A673 (cell line): ENCODE data around the gene CFAP298. TPM values are rescaled to one million over a fixed set of nuclear protein-coding genes. Genes with fewer than 3 reads are reported as not detected.
"Not testable (repeated sequence)": the region's sequence is repeated elsewhere in the genome, so short reads cannot be mapped to it uniquely, and the experiment has no call there.

ENCODE experiments used
- BruUV-seq: library from RNA; stranded (reverse); fragments of 400-500 nt; replicated peaks from 2 replicates; lab custom pipeline; 2021; lab: Mats Ljungman, UMichigan
- CTCF ChIA-PET: fragments of 300-600 bp; sonication (Branson Sonifier 250); formaldehyde crosslinking; loops from one replicate; lab custom pipeline; 2022; ENCODE audit warnings: antibody characterized with exemption; lab: Charles Lee
- POLR2A ChIA-PET: fragments of 300-600 bp; sonication (Branson Sonifier 250); formaldehyde crosslinking; loops from one replicate; lab custom pipeline; 2022; ENCODE audit warnings: antibody characterized with exemption; ENCODE audit not compliant: low non-redundant PET; lab: Charles Lee
- DNase-seq: peaks from one replicate; pipeline ENCODE4 v3.0.0-alpha.2; 2015; ENCODE audit warnings: low spot score
- H3K27ac ChIP-seq: fragments of 200-600 bp; sonication (generic); 2 replicates; pipeline ENCODE4 v1.5.1; 2016; ENCODE audit warnings: mixed run types, low read depth, mild to moderate bottlenecking, mixed read lengths, antibody characterized with exemption, low read length; ENCODE audit not compliant: poor library complexity, severe bottlenecking
- H3K27me3 ChIP-seq: fragments of 200-600 bp; sonication (generic); replicated peaks from 2 replicates; pipeline ENCODE4 v1.6.1; 2017; ENCODE audit warnings: mixed run types, low read depth, mild to moderate bottlenecking, mixed read lengths, antibody characterized with exemption, low read length; ENCODE audit not compliant: insufficient read depth, poor library complexity
- H3K36me3 ChIP-seq: fragments of 200-600 bp; sonication (generic); 2 replicates; pipeline ENCODE4 v1.6.1; 2016; ENCODE audit warnings: mixed run types, mild to moderate bottlenecking, mixed read lengths, antibody characterized with exemption, low read length; ENCODE audit not compliant: insufficient read depth, poor library complexity, severe bottlenecking
- H3K4me1 ChIP-seq: fragments of 200-600 bp; sonication (generic); 2 replicates; pipeline ENCODE4 v1.6.1; 2017; ENCODE audit warnings: mixed run types, mild to moderate bottlenecking, mixed read lengths, antibody characterized with exemption, low read length; ENCODE audit not compliant: insufficient read depth, poor library complexity, severe bottlenecking
- H3K4me3 ChIP-seq: fragments of 200-600 bp; sonication (generic); 2 replicates; pipeline ENCODE4 v1.5.1; 2016; ENCODE audit warnings: low read depth, mixed run types, mild to moderate bottlenecking, mixed read lengths, low read length; ENCODE audit not compliant: poor library complexity, severe bottlenecking
- H3K9me3 ChIP-seq: fragments of 200-600 bp; sonication (generic); 2 replicates; pipeline ENCODE4 v1.6.1; 2016; ENCODE audit warnings: mixed run types, low read depth, mild to moderate bottlenecking, mixed read lengths, antibody characterized with exemption, low read length; ENCODE audit not compliant: poor library complexity, severe bottlenecking
- CTCF ChIP-seq: fragments of 300-800, 200-600 bp; sonication (generic); conservative IDR thresholded peaks from 2 replicates; pipeline ENCODE4 v1.5.1; 2017; ENCODE audit warnings: low read depth, mild to moderate bottlenecking, antibody characterized with exemption, low read length, moderate library complexity, mixed read lengths
- EZH2 ChIP-seq: fragments of 200-600 bp; sonication (generic); IDR thresholded peaks from 2 replicates; pipeline ENCODE4 v1.6.1; 2017; ENCODE audit warnings: borderline replicate concordance, low read depth, mild to moderate bottlenecking, mixed read lengths, antibody characterized with exemption, low read length; ENCODE audit not compliant: poor library complexity, severe bottlenecking
- intact Hi-C: fragments of 100-400 bp; cut with micrococcal nuclease; formaldehyde crosslinking; loops from one replicate; pipeline ENCODE4 v1.10.0; 2022; ENCODE audit not compliant: unreplicated experiment
- total RNA-seq: library from RNA; stranded (reverse); gene quantifications from 2 replicates; pipeline ENCODE4 v1.2.3, GENCODE V29; 2021

CFAP298 gene
- total RNA-seq, 1 experiment from 2014 or later, result 55.2 TPM

- H3K4me3 ChIP-seq, result no peak overlapping the region
- no peaks in the 10 kb centered on the region for H3K4me1 ChIP-seq
- H3K36me3 ChIP-seq, result peaks cover 12% of the 10 kb centered on the region
- H3K27ac ChIP-seq, result no peak overlapping the region
- intact Hi-C loops, result no loop called here
- ChIA-PET POLR2A (no interaction called here), CTCF (no interaction called here)
- no TSS peak for BruUV-seq
- no peak for TF ChIP-seq CTCF
- TF ChIP-seq EZH2, result no peak
- DNase-seq, result no peak
- H3K27me3 ChIP-seq, result no peaks in the 10 kb centered on the region
- H3K9me3 ChIP-seq, result no peaks in the 10 kb centered on the region
Observed at GRCh38 chr21:32641710-32642698, 29.8 kb upstream of the CFAP298 start.

- peaks cover 7% of the 10 kb centered on the region for H3K36me3 ChIP-seq
- DNase-seq, result no peak
- intact Hi-C loops, result no loop called here
- no peaks in the 10 kb centered on the region for H3K4me1 ChIP-seq
- no peaks in the 10 kb centered on the region for H3K27me3 ChIP-seq
- TF ChIP-seq CTCF (no peak), EZH2 (no peak)
- BruUV-seq, result no TSS peak
- no peak overlapping the region for H3K27ac ChIP-seq
- no peak overlapping the region for H3K4me3 ChIP-seq
- POLR2A ChIA-PET, result no interaction called here
- CTCF ChIA-PET, result no interaction called here
- no peaks in the 10 kb centered on the region for H3K9me3 ChIP-seq
Observed at GRCh38 chr21:32626621-32627196, 14.5 kb upstream of the CFAP298 start.

- H3K4me1 ChIP-seq, H3K27me3 ChIP-seq, H3K4me3 ChIP-seq, H3K9me3 ChIP-seq, H3K36me3 ChIP-seq, BruUV-seq, CTCF ChIA-PET, DNase-seq, intact Hi-C loops, H3K27ac ChIP-seq, POLR2A ChIA-PET: not testable (repeated sequence)
Observed at GRCh38 chr21:32618218-32618617, 6.0 kb upstream of the CFAP298 start.
